ENCODE results near the gene GTF2H1.

GRCh38 chr11:18288911-18289310, 33.5 kb upstream of the GTF2H1 start:
- TF ChIP-seq CTCF (conservative IDR thresholded peaks at IDR 0.05; ENCODE audit: low read length) (no peak), EZH2phosphoT487 (IDR thresholded peaks at IDR 0.05; ENCODE audit: borderline replicate concordance) (no peak)
